ENCODE results near the gene DVL3. TPM values are rescaled to one million over a fixed set of nuclear protein-coding genes. Genes with fewer than 3 reads are reported as not detected.

Gene DVL3
- total and polyA plus RNA-seq, 2 donors from 2014 or later, result 30.3 to 57.4 TPM

GRCh38 chr3:184155644-184156521, 706 bp downstream of the DVL3 start:
- FAIRE-seq, result no peak
- Histone ChIP-seq H3K4me1 (ENCODE audit: control insufficient read depth in 2 of 3, insufficient read depth in 2 of 3, low read depth in 1 of 3, low read length in 3 of 3) (peaks cover 0 to 20% (median 9%) of the 10 kb centered on the region in 3 donors), H3K27me3 (ENCODE audit: control insufficient read depth, insufficient read depth, low read length) (no peaks in the 10 kb centered on the region)

GRCh38 chr3:184156522-184156955, 1.4 kb downstream of the DVL3 start:
- Histone ChIP-seq H3K27ac (ENCODE audit: low read depth in 2 of 2, low read length in 2 of 2) (peak overlapping the region; percentile 79 to 82), H3K36me3 (ENCODE audit: control insufficient read depth in 2 of 3, insufficient read depth in 3 of 3, low read length in 3 of 3) (no peaks in the 10 kb centered on the region), H3K4me1 (ENCODE audit: control insufficient read depth in 2 of 3, insufficient read depth in 2 of 3, low read depth in 1 of 3, low read length in 3 of 3) (peaks cover 0 to 20% (median 9%) of the 10 kb centered on the region in 3 donors), H3K9me3 (ENCODE audit: control insufficient read depth in 2 of 3, insufficient read depth in 1 of 3, low read length in 3 of 3) (no peaks in the 10 kb centered on the region), H3K9ac (ENCODE audit: low read length in 3 of 3) (peak overlapping the region; percentile 74 to 92 (median 89)), H3K27me3 (ENCODE audit: control insufficient read depth, insufficient read depth, low read length) (no peaks in the 10 kb centered on the region), H3K4me3 (ENCODE audit: low read length in 3 of 3) (peak overlapping the region; percentile 84 to 95 (median 89))
- intact Hi-C loops (cut with DNase I), result no loop called here
- TF ChIP-seq, protein P1, sequence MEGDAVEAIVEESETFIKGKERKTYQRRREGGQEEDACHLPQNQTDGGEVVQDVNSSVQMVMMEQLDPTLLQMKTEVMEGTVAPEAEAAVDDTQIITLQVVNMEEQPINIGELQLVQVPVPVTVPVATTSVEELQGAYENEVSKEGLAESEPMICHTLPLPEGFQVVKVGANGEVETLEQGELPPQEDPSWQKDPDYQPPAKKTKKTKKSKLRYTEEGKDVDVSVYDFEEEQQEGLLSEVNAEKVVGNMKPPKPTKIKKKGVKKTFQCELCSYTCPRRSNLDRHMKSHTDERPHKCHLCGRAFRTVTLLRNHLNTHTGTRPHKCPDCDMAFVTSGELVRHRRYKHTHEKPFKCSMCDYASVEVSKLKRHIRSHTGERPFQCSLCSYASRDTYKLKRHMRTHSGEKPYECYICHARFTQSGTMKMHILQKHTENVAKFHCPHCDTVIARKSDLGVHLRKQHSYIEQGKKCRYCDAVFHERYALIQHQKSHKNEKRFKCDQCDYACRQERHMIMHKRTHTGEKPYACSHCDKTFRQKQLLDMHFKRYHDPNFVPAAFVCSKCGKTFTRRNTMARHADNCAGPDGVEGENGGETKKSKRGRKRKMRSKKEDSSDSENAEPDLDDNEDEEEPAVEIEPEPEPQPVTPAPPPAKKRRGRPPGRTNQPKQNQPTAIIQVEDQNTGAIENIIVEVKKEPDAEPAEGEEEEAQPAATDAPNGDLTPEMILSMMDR (IDR thresholded peaks at IDR 0.05; ENCODE audit: borderline replicate concordance, extremely low read depth, insufficient read depth), result no peak
- FAIRE-seq (no peak), DNase-seq (peak; percentile 71 to 91 (median 80))

More at GRCh38 chr3:184155644-184156521, 706 bp downstream of the DVL3 start:
- TF ChIP-seq, protein P1 (IDR thresholded peaks at IDR 0.05; ENCODE audit: borderline replicate concordance, extremely low read depth, insufficient read depth), result no peak
- Histone ChIP-seq H3K9me3 (ENCODE audit: control insufficient read depth in 2 of 3, insufficient read depth in 1 of 3, low read length in 3 of 3) (no peaks in the 10 kb centered on the region), H3K4me3 (ENCODE audit: low read length in 3 of 3) (peak overlapping the region; percentile 84 to 95 (median 89)), H3K27ac (ENCODE audit: low read depth in 2 of 2, low read length in 2 of 2) (peak overlapping the region; percentile 68 to 82), H3K36me3 (ENCODE audit: control insufficient read depth in 2 of 3, insufficient read depth in 3 of 3, low read length in 3 of 3) (no peaks in the 10 kb centered on the region), H3K9ac (ENCODE audit: low read length in 3 of 3) (peak overlapping the region; percentile 74 to 91 (median 89))
- intact Hi-C loops (cut with DNase I), result no loop called here
- peak in 4 of 5 donors; percentile 35 to 84 (median 56) for DNase-seq

GRCh38 chr3:184157206-184157605, 2.0 kb downstream of the DVL3 start:
- peak overlapping the region in 1 of 2 donors; percentile 79 for H3K27ac ChIP-seq (ENCODE audit: low read depth in 2 of 2, low read length in 2 of 2)
- H3K9ac ChIP-seq (ENCODE audit: low read length in 3 of 3), result peak overlapping the region in 2 of 3 donors; percentile 89 to 92
- FAIRE-seq, result no peak
- TF ChIP-seq, protein P1 (IDR thresholded peaks at IDR 0.05; ENCODE audit: borderline replicate concordance, extremely low read depth, insufficient read depth), result no peak
- no peaks in the 10 kb centered on the region for H3K9me3 ChIP-seq (ENCODE audit: control insufficient read depth in 2 of 3, insufficient read depth in 1 of 3, low read length in 3 of 3)
- H3K4me3 ChIP-seq (ENCODE audit: low read length in 3 of 3), result peak overlapping the region; percentile 84 to 95 (median 89)
- no peaks in the 10 kb centered on the region for H3K27me3 ChIP-seq (ENCODE audit: control insufficient read depth, insufficient read depth, low read length)
- DNase-seq, result no peak
- intact Hi-C loops (cut with DNase I), result no loop called here
- H3K36me3 ChIP-seq (ENCODE audit: control insufficient read depth in 2 of 3, insufficient read depth in 3 of 3, low read length in 3 of 3), result peaks cover 0 to 2% (median 0%) of the 10 kb centered on the region in 3 donors
- peaks cover 0 to 20% (median 9%) of the 10 kb centered on the region in 3 donors for H3K4me1 ChIP-seq (ENCODE audit: control insufficient read depth in 2 of 3, insufficient read depth in 2 of 3, low read depth in 1 of 3, low read length in 3 of 3)

Data from kidney (tissue), 14 donors.